CD4-positive, CD25-positive, alpha-beta regulatory T cell (primary cell): ENCODE measurements around the gene ST3GAL3. TPM values are rescaled to one million over a fixed set of nuclear protein-coding genes. Genes with fewer than 3 reads are reported as not detected.

Experiments used
- ATAC-seq, 2 donors: fragments of 150-1000 bp; cut with Tn5 transposase; one replicate each; pipeline ENCODE4 v1.10.0; 2021; ENCODE audit warnings: low read depth in 2 of 2, moderate number of reproducible peaks in 2 of 2, moderate library complexity in 1 of 2
- DNase-seq, 3 donors: peaks; one replicate each; pipeline versions ENCODE4 v3.0.0 to v3.0.0-alpha.2; 2012 to 2022; ENCODE audit warnings: mixed read lengths in 1 of 3
- H3K27ac ChIP-seq: one replicate; pipeline ENCODE4 v1.7.0; 2013; ENCODE audit warnings: mild to moderate bottlenecking, low read length; ENCODE audit not compliant: insufficient read depth, poor library complexity, severe bottlenecking
- H3K27me3 ChIP-seq: one replicate; pipeline ENCODE4 v1.7.0; 2013; ENCODE audit warnings: low read length; ENCODE audit not compliant: control insufficient read depth, insufficient read depth
- H3K36me3 ChIP-seq: one replicate; pipeline ENCODE4 v1.7.0; 2013; ENCODE audit warnings: mild to moderate bottlenecking, low read length, moderate library complexity; ENCODE audit not compliant: control insufficient read depth, insufficient read depth
- H3K4me1 ChIP-seq: 2 replicates; pipeline ENCODE4 v1.7.0; 2013; ENCODE audit warnings: mild to moderate bottlenecking, low read length; ENCODE audit not compliant: insufficient read depth, control insufficient read depth, poor library complexity, severe bottlenecking
- H3K4me3 ChIP-seq: one replicate; pipeline ENCODE4 v1.7.0; 2013; ENCODE audit warnings: low read depth, mild to moderate bottlenecking, low read length, moderate library complexity
- H3K9me3 ChIP-seq, 2 experiments: 1 replicate in 1 of 2; 2 replicates in 1 of 2; pipeline ENCODE4 v1.7.0; 2013; ENCODE audit warnings: low read length in 2 of 2, mild to moderate bottlenecking in 1 of 2, moderate library complexity in 1 of 2; ENCODE audit not compliant: control insufficient read depth in 2 of 2
- H3K27ac Mint-ChIP-seq, 3 donors: one replicate each; pipeline ENCODE4 v1.8.0; 2020 to 2022; ENCODE audit warnings: mild to moderate bottlenecking in 3 of 3, mixed read lengths in 3 of 3, moderate library complexity in 2 of 3
- H3K27me3 Mint-ChIP-seq: one replicate; pipeline ENCODE4 v1.8.0; 2022; ENCODE audit warnings: mild to moderate bottlenecking, mixed read lengths
- H3K36me3 Mint-ChIP-seq: one replicate; pipeline ENCODE4 v1.8.0; 2020; ENCODE audit warnings: mixed read lengths
- H3K4me1 Mint-ChIP-seq, 4 donors: one replicate each; pipeline ENCODE4 v1.8.0; 2020 to 2022; ENCODE audit warnings: mixed read lengths in 4 of 4, mild to moderate bottlenecking in 1 of 4
- H3K4me3 Mint-ChIP-seq, 4 donors: one replicate each; pipeline ENCODE4 v1.8.0; 2020 to 2022; ENCODE audit warnings: mild to moderate bottlenecking in 4 of 4, mixed read lengths in 4 of 4, moderate library complexity in 3 of 4
- H3K9me3 Mint-ChIP-seq, 7 donors: one replicate each; pipeline ENCODE4 v1.8.0; 2020 to 2022; ENCODE audit warnings: mixed read lengths in 7 of 7, mild to moderate bottlenecking in 3 of 7, moderate library complexity in 2 of 7
- polyA plus RNA-seq, 4 donors: library from polyadenylated mRNA; unstranded; fragments of 300-500 nt; fragmentation: Illumina TruSeq; gene quantifications; one replicate each; pipeline ENCODE4 v1.2.3, GENCODE V29; 2021
- total RNA-seq: library from RNA; stranded (reverse); gene quantifications from one replicate; pipeline ENCODE4 v1.2.3, GENCODE V29; 2022

ST3GAL3 gene
- total and polyA plus RNA-seq, 5 donors from 2014 or later = 5.7 to 25.0 (median 8.5) TPM

GRCh38 chr1:43861337-43861736 lies 154.0 kb downstream of the ST3GAL3 start:
- H3K27me3 Mint-ChIP-seq = no peaks in the 10 kb centered on the region
- H3K4me1 Mint-ChIP-seq = peaks cover 0 to 12% (median 7%) of the 10 kb centered on the region in 4 donors
- Histone ChIP-seq H3K27ac (no peak overlapping the region), H3K36me3 (peaks cover 3% of the 10 kb centered on the region), H3K9me3 (no peaks in the 10 kb centered on the region), H3K4me3 (no peak overlapping the region), H3K27me3 (no peaks in the 10 kb centered on the region), H3K4me1 (peaks cover 3% of the 10 kb centered on the region)
- H3K27ac Mint-ChIP-seq = no peak overlapping the region
- no peak for ATAC-seq
- peaks cover 0 to 1% (median 0%) of the 10 kb centered on the region in 7 donors for H3K9me3 Mint-ChIP-seq
- peaks cover 28% of the 10 kb centered on the region for H3K36me3 Mint-ChIP-seq
- no peak overlapping the region for H3K4me3 Mint-ChIP-seq
- DNase-seq = no peak

GRCh38 chr1:43861988-43862735 lies 154.8 kb downstream of the ST3GAL3 start:
- Mint-ChIP-seq H3K4me1 (peaks cover 0 to 12% (median 5%) of the 10 kb centered on the region in 4 donors), H3K27me3 (no peaks in the 10 kb centered on the region), H3K36me3 (peaks cover 28% of the 10 kb centered on the region), H3K4me3 (no peak overlapping the region), H3K9me3 (no peaks in the 10 kb centered on the region), H3K27ac (no peak overlapping the region)
- no peak for DNase-seq
- no peak overlapping the region for H3K4me3 ChIP-seq
- H3K9me3 ChIP-seq = no peaks in the 10 kb centered on the region
- H3K4me1 ChIP-seq = peaks cover 3% of the 10 kb centered on the region
- no peak overlapping the region for H3K27ac ChIP-seq
- no peak for ATAC-seq
- no peaks in the 10 kb centered on the region for H3K27me3 ChIP-seq
- H3K36me3 ChIP-seq = peaks cover 3% of the 10 kb centered on the region

GRCh38 chr1:43864111-43865045 lies 157.0 kb downstream of the ST3GAL3 start:
- no peaks in the 10 kb centered on the region for H3K9me3 ChIP-seq
- Mint-ChIP-seq H3K4me3 (peak overlapping the region in 2 of 4 donors; percentile 28 to 78), H3K27ac (peak overlapping the region in 2 of 3 donors; percentile 29 to 35), H3K27me3 (no peaks in the 10 kb centered on the region), H3K4me1 (peaks cover 0 to 12% (median 5%) of the 10 kb centered on the region in 4 donors), H3K9me3 (no peaks in the 10 kb centered on the region), H3K36me3 (peaks cover 29% of the 10 kb centered on the region)
- ATAC-seq (no peak), DNase-seq (no peak)
- no peaks in the 10 kb centered on the region for H3K27me3 ChIP-seq
- H3K36me3 ChIP-seq = no peaks in the 10 kb centered on the region
- H3K4me1 ChIP-seq = peaks cover 3% of the 10 kb centered on the region
- H3K4me3 ChIP-seq = no peak overlapping the region
- no peak overlapping the region for H3K27ac ChIP-seq

GRCh38 chr1:43866201-43866600 lies 158.9 kb downstream of the ST3GAL3 start:
- no peaks in the 10 kb centered on the region for H3K9me3 ChIP-seq
- H3K27me3 Mint-ChIP-seq = no peaks in the 10 kb centered on the region
- no peak overlapping the region for H3K4me3 ChIP-seq
- H3K4me1 Mint-ChIP-seq = peaks cover 0 to 12% (median 5%) of the 10 kb centered on the region in 4 donors
- H3K36me3 ChIP-seq = no peaks in the 10 kb centered on the region
- H3K27ac Mint-ChIP-seq = peak overlapping the region in 2 of 3 donors; percentile 17 to 55
- peaks cover 3% of the 10 kb centered on the region for H3K4me1 ChIP-seq
- DNase-seq (no peak), ATAC-seq (no peak)
- H3K27me3 ChIP-seq = no peaks in the 10 kb centered on the region
- H3K36me3 Mint-ChIP-seq = peaks cover 19% of the 10 kb centered on the region
- H3K4me3 Mint-ChIP-seq = no peak overlapping the region
- H3K27ac ChIP-seq = no peak overlapping the region
- H3K9me3 Mint-ChIP-seq = no peaks in the 10 kb centered on the region

- no peaks in the 10 kb centered on the region for H3K9me3 Mint-ChIP-seq
- Histone ChIP-seq H3K9me3 (no peaks in the 10 kb centered on the region), H3K4me1 (peaks cover 3% of the 10 kb centered on the region), H3K36me3 (no peaks in the 10 kb centered on the region), H3K4me3 (no peak overlapping the region), H3K27ac (no peak overlapping the region), H3K27me3 (no peaks in the 10 kb centered on the region)
- no peak overlapping the region for H3K4me3 Mint-ChIP-seq
- H3K36me3 Mint-ChIP-seq = peaks cover 11% of the 10 kb centered on the region
- peaks cover 0 to 12% (median 4%) of the 10 kb centered on the region in 4 donors for H3K4me1 Mint-ChIP-seq
- ATAC-seq = no peak
- no peak for DNase-seq
- H3K27ac Mint-ChIP-seq = no peak overlapping the region
- no peaks in the 10 kb centered on the region for H3K27me3 Mint-ChIP-seq
These were observed 160.8 kb downstream of the ST3GAL3 start for GRCh38 chr1:43867976-43868740.

GRCh38 chr1:43868741-43869067 lies 161.4 kb downstream of the ST3GAL3 start:
- Histone ChIP-seq H3K4me3 (no peak overlapping the region), H3K27me3 (no peaks in the 10 kb centered on the region), H3K4me1 (peaks cover 3% of the 10 kb centered on the region), H3K36me3 (no peaks in the 10 kb centered on the region), H3K27ac (no peak overlapping the region), H3K9me3 (no peaks in the 10 kb centered on the region)
- no peak for ATAC-seq
- Mint-ChIP-seq H3K9me3 (no peaks in the 10 kb centered on the region), H3K27me3 (no peaks in the 10 kb centered on the region), H3K36me3 (peaks cover 11% of the 10 kb centered on the region), H3K27ac (no peak overlapping the region), H3K4me1 (peaks cover 0 to 12% (median 4%) of the 10 kb centered on the region in 4 donors), H3K4me3 (no peak overlapping the region)
- DNase-seq = no peak

- H3K4me1 ChIP-seq = peaks cover 3% of the 10 kb centered on the region
- no peaks in the 10 kb centered on the region for H3K27me3 Mint-ChIP-seq
- H3K36me3 Mint-ChIP-seq = peaks cover 5% of the 10 kb centered on the region
- DNase-seq (no peak), ATAC-seq (no peak)
- peak overlapping the region in 1 of 3 donors; percentile 16 for H3K27ac Mint-ChIP-seq
- H3K27me3 ChIP-seq = no peaks in the 10 kb centered on the region
- H3K9me3 ChIP-seq = no peaks in the 10 kb centered on the region
- no peaks in the 10 kb centered on the region for H3K36me3 ChIP-seq
- peaks cover 0 to 6% (median 0%) of the 10 kb centered on the region in 4 donors for H3K4me1 Mint-ChIP-seq
- no peak overlapping the region for H3K4me3 Mint-ChIP-seq
- no peaks in the 10 kb centered on the region for H3K9me3 Mint-ChIP-seq
- H3K27ac ChIP-seq = no peak overlapping the region
- H3K4me3 ChIP-seq = no peak overlapping the region
These were observed 163.0 kb downstream of the ST3GAL3 start for GRCh38 chr1:43870306-43870705.
